Measurements from ENCODE around the gene THSD4. TPM values are rescaled to one million over a fixed set of nuclear protein-coding genes. Genes with fewer than 3 reads are reported as not detected.

THSD4 gene
- total and polyA plus RNA-seq, 9 of the 15 experiments (the other 6 are each of a cell fraction or from before 2014, with no cell fraction given): 0.04 TPM; not detected in 5

- TF ChIP-seq RNF219 (CRISPR knock-in tag; IDR thresholded peaks at IDR 0.05) (no peak), POU5F1 (IDR thresholded peaks at IDR 0.05; ENCODE audit: borderline replicate concordance, low read depth, low read length, partially characterized antibody) (no peak), NR2C2 (CRISPR knock-in tag; IDR thresholded peaks at IDR 0.05) (no peak), NR2C2 (tag; IDR thresholded peaks at IDR 0.05) (peak; percentile 77), RB1 (IDR thresholded peaks at IDR 0.05; ENCODE audit: low read depth) (peak; percentile 70; the same call in 1 of the 2 replicates), CTCFL (IDR thresholded peaks at IDR 0.05; ENCODE audit: borderline replicate concordance, insufficient read depth, low read depth, low read length, poor library complexity, severe bottlenecking) (peak; percentile 47), FIP1L1 (IDR thresholded peaks at IDR 0.05; ENCODE audit: low read depth, low read length, poor library complexity, severe bottlenecking) (peak; percentile 62), CXXC5 (CRISPR knock-in tag; IDR thresholded peaks at IDR 0.05) (peak; percentile 40; the same call in 1 of the 2 replicates), MAZ (CRISPR knock-in tag; conservative IDR thresholded peaks at IDR 0.05 in 1 of 2, IDR thresholded peaks at IDR 0.05 in 1 of 2) (peak; percentile 71 to 88), NFE2L1 (tag; IDR thresholded peaks at IDR 0.05; ENCODE audit: borderline replicate concordance, low read depth) (no peak), PTRF (tag; IDR thresholded peaks at IDR 0.05) (no peak), ZNF408 (CRISPR knock-in tag; IDR thresholded peaks at IDR 0.05; ENCODE audit: low read depth) (no peak), NR2C1 (IDR thresholded peaks at IDR 0.05) (0 out of 2 replicates have a peak, but pooled peaks have one; percentile 27), NR2C1 (tag; IDR thresholded peaks at IDR 0.05) (peak; percentile 51; the same call in 1 of the 2 replicates), CTBP1 (IDR thresholded peaks at IDR 0.05; ENCODE audit: borderline replicate concordance) (peak; percentile 43; the same call in 1 of the 2 replicates), ELF2 (CRISPR knock-in tag; IDR thresholded peaks at IDR 0.05) (no peak), SRSF7 (optimal IDR thresholded peaks at IDR 0.05; ENCODE audit: low read depth, low read length) (no peak)
- TF ChIP-seq, protein P1, sequence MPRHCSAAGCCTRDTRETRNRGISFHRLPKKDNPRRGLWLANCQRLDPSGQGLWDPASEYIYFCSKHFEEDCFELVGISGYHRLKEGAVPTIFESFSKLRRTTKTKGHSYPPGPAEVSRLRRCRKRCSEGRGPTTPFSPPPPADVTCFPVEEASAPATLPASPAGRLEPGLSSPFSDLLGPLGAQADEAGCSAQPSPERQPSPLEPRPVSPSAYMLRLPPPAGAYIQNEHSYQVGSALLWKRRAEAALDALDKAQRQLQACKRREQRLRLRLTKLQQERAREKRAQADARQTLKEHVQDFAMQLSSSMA (CRISPR knock-in tag; IDR thresholded peaks at IDR 0.05): no peak
Observed at GRCh38 chr15:71114887-71115566, at the start of gene THSD4 (continued).
